ENCODE data around the gene SLC16A7. TPM values are rescaled to one million over a fixed set of nuclear protein-coding genes. Genes with fewer than 3 reads are reported as not detected.

SLC16A7 gene
- total RNA-seq, 1 experiment from 2014 or later, result 49.2 TPM

DNA sequence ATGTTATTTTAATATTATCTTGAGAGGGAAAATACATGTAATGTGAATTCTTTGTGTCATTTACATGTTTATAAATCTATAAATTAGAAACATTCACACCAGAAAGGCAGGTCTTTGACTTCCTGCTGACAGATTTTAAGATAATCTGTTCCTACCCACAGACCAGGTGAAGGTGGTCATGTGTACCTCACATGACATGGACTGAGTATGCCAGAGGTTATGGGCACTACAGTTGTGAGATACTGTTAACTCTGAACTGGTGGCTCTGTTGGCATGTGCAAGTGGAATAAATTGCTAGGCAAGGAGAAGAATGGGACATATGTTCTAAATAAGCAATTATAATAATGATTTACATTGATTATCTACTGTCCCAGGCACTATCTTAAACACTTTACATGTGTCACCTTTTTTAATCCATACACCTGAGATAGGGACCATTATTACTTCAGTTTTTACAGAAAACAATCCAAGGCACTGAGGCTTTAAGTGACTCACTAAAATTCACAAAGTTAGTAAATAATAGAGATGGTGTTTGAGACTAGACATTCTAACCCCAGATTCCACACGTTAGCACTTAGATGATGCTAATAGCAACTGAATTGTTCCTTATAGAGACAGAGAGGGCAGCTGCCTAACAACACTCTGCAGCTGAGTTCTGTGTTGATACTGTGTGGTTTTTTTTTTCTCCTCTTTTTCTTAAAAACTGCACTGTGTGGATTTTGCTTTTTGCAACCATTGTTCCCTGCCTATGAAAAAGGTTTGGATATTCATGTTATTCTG, 23.8 kb downstream of the SLC16A7 start:
- DNase-seq (ENCODE audit: extremely low read depth, low read depth), result no peak

GRCh38 chr12:59620326-59620725, 24.5 kb downstream of the SLC16A7 start:
- DNase-seq (ENCODE audit: extremely low read depth, low read depth), result no peak

GRCh38 chr12:59624732-59625460, 29.1 kb downstream of the SLC16A7 start:
- no peak for DNase-seq (ENCODE audit: extremely low read depth, low read depth)

GRCh38 chr12:59626382-59626781, 30.6 kb downstream of the SLC16A7 start:
- peak; percentile 3 for DNase-seq (ENCODE audit: extremely low read depth, low read depth)

DNA sequence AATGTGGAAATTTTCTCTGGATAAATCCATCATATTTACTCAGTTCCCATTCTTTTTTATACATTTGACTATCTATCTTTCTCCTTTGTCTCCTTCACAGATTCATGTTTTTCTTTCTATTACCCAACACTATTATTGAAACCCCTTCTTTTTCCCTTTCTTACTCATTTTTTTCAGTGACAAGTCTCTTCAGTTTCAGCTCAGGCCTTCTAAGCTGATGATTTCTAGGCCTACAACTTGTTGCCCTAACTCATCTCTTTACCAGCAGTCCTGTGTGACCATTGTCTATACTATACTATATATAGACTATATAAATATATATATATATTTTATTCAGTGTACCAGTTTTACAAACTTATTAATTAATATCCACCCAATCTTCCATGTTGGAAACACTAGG, 31.8 kb downstream of the SLC16A7 start:
- DNase-seq (ENCODE audit: extremely low read depth, low read depth), result no peak

GRCh38 chr12:59629890-59630289, 34.1 kb downstream of the SLC16A7 start:
- no peak for DNase-seq (ENCODE audit: extremely low read depth, low read depth)

DNA sequence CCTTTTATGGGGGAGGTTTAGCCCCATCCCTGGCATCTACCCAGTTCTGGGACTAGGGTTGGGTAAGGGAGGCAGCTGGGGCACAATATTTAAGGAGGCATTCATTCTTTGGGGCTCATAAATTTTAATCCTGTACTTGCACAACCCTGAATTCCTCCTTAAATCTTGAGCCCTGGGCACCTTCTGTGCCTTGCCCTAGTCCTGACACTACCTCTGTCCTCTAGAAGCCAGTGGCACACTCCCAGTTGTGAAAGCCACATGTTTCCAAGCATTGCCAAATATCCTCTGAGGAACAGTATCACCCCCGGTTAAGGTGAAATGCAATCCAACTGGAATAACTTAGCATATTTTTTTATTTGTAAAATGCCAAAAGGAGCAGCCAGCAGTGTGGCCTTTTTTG, 36.6 kb downstream of the SLC16A7 start:
- DNase-seq (ENCODE audit: extremely low read depth, low read depth), result no peak

GRCh38 chr12:59634254-59634653, 38.4 kb downstream of the SLC16A7 start:
- DNase-seq (ENCODE audit: extremely low read depth, low read depth), result no peak

DNA sequence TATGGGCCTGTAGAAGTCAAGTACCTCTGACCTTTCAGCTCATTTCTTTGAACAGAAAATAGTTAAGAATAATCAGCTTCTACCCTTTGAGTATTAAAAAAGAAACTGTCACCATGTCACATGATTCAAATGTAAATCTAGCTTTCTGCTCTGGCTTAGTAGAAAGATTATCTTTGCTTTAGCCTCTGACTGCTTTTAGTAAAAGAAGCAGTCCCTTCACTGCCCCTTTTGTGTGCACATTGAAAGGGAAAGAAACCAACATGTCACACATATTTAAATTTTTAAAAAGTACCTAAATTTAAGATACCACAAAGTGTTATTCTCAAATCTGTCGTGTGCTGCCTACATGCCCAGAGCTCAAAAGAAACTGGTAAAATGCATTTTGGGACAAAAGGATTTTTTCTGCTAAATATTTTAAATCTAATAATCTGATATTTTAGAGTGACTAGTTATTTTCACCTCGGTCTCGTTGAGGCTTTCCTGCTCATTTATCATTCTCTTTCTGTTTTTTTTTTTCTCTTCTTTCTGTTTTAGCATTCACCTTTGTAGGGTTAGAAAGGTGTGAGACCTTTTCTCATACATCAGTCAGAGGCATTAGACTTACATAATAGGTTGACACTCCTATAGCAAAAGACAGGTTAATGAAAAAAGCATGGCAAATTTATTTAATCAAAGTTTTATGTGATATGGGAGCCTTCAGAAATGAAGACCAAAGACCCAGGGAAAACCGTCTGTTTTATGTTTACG, 41.3 kb downstream of the SLC16A7 start:
- DNase-seq (ENCODE audit: extremely low read depth, low read depth), result no peak

- DNase-seq (ENCODE audit: extremely low read depth, low read depth), result no peak
Observed at GRCh38 chr12:59637692-59638070, 41.9 kb downstream of the SLC16A7 start.

DNA sequence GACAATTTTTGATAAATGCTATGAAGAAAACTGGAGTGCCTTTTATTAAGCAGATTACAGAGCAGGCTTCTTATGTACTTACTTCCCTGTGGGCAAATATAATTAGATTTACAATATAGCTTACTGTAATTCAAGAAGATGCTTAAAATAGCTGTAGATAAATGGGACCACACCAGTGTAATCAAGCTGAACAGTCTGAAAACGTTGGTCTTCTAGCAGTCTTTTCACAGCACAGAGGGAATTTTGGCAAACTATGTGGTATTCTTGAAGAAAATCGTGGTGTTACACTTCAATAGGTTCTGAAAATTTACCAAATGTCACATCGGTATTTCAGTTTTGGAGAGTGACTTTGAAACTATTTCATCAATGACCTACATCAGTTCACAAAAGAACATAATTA, 47.7 kb downstream of the SLC16A7 start:
- DNase-seq (ENCODE audit: extremely low read depth, low read depth), result no peak

DNA sequence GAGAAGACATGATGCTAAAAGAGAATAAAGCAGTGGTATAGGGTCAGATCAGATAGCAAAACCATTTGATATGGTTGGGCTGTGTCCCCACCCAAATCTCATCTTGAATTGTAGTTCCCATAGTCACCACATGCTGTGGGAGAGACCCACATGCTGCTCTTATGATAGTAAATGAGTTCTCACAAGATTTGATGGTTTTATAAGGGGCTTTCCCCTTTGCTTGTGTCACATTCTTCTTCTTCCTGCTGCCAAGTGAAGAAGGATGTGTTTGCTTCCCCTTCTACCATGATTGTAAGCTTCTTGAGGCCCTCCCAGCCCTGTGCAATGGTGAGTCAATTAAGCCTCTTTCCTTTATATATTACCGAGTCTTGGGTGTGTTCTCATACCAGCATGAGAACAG, 49.4 kb downstream of the SLC16A7 start:
- no peak for DNase-seq (ENCODE audit: extremely low read depth, low read depth)

GRCh38 chr12:59646636-59647035, 50.8 kb downstream of the SLC16A7 start:
- no peak for DNase-seq (ENCODE audit: extremely low read depth, low read depth)

DNA sequence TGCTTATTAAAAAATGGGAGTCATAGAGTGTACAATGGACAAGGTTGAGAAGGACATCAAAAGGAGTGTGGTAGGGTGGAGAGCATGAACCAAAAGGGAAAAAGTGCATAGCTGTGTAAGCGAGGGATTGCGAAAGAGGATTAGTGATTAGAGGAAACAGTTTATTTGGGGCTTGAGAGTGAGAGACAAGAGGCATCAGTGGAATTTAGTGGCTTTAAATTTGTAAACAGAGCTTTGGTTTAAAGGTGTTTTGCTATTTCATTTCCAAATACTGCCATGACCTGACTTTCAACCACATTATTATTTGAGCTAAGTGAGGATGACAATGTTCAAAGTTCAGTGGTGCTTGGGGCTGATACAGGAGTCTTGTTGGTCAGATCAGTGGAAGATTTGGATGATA, 53.4 kb downstream of the SLC16A7 start:
- DNase-seq (ENCODE audit: extremely low read depth, low read depth), result no peak

DNA sequence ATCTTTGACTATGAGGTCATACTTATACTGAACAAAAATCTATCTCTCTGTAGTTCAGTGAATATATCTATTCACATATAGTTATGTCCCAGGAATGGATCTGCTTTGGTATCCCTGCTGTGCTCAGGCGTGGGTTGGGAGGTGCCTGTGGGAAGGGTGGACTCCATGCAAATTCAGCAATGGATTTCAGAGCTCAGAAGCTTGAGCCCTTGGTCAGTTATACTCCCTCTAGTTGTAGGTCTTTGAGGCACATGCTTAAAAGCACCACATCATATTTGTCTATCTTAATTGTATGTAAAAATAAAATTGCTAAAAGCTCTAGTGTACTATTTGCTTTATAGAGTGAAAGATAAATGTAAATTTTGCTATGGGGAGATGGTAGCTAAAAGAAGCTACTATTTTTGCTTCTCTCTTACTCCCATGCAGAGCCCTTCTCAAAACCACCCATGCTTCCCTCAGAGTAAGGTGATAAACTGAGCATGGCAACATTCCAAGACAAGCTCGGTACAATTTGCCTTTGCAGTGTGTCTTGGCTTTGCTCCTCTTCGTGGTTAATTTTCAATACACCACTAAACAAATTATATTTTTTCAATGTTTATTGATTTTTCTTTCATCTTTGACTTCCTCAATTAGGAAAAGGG, 54.9 kb downstream of the SLC16A7 start:
- no peak for DNase-seq (ENCODE audit: extremely low read depth, low read depth)

- no peak for DNase-seq (ENCODE audit: extremely low read depth, low read depth)
Observed at GRCh38 chr12:59651229-59651920, 55.5 kb downstream of the SLC16A7 start.

DNA sequence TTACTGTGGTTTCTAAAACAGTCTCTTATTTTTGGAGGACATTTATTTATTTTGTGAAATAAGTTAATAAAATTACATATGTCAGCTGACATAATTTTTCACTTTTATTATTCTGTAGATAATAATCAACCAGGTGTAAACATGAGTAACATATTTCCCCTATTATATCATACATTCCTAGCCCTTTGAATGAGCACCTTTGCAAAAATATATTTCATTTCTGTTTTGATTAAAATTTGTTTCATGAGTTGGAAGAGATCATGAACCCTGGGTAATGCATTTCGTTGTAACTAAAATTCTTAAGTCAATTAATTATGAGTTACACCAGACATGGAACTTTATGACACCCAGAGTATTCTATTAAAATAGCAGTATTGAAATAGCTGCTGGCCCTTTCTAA, 56.3 kb downstream of the SLC16A7 start:
- no peak for DNase-seq (ENCODE audit: extremely low read depth, low read depth)

GRCh38 chr12:59654061-59654460, 58.2 kb downstream of the SLC16A7 start:
- DNase-seq (ENCODE audit: extremely low read depth, low read depth), result no peak

DNA sequence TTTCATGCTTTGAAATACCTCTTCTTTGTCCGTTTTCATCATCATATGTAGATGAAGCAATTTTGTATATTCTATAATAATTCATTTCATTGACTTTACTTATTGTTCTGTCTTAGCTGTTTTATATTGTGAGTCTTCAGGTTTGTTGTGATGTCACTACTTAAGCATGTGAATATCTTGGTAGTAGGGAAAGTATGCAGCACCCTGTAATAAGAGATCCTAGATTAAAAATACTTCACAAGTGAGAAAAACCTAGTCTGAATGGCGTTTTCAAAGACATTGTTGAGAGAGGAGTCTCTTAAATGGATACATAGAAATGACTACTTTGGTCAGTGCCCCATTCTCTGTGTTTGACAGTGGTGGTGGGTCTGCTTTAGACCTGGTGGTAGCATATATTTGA, 61.4 kb downstream of the SLC16A7 start:
- DNase-seq (ENCODE audit: extremely low read depth, low read depth), result no peak

DNA sequence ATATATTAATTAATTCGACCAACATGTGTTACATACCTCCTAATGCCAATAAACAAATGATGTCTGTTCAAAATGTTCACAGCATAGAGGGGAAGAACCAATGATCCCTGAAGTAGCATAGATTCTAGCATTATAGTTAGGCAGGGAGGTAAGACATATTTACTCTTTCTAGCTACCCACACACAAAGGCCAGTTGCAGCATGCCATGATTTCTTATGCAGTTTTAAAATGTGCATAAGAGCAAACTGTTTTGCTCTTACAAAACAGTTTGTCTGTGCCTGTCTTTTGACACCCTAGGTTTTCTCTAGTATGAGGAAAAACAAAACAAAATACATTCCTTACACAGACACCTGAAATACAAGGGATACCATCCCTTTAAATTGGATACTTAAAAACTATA, 61.9 kb downstream of the SLC16A7 start:
- no peak for DNase-seq (ENCODE audit: extremely low read depth, low read depth)

GRCh38 chr12:59660148-59660547, 64.3 kb downstream of the SLC16A7 start:
- no peak for DNase-seq (ENCODE audit: extremely low read depth, low read depth)
